Gastrocnemius medialis (tissue), 4 donors: ENCODE results near the gene RANBP17. TPM values are rescaled to one million over a fixed set of nuclear protein-coding genes. Genes with fewer than 3 reads are reported as not detected.

Experiments
- ATAC-seq, 2 donors: fragments of 150-250 bp; one replicate each; pipeline ENCODE4 v1.9.1; 2016
- DNase-seq, 2 donors: peaks; one replicate each; pipeline ENCODE4 v3.0.0-alpha.2; 2019
- H3K27ac ChIP-seq, 4 donors: fragments of 200-600 bp; sonication (generic); 1 replicate in 1 of 4; 2 replicates in 3 of 4; pipeline ENCODE4 v1.5.1; 2016 to 2018; ENCODE audit warnings: mild to moderate bottlenecking in 2 of 4, moderate library complexity in 1 of 4
- H3K27me3 ChIP-seq, 3 donors: fragments of 200-600 bp; sonication (generic) in 2 of 3; 1 replicate in 1 of 3; 2 replicates in 2 of 3; pipeline versions ENCODE4 v1.5.1 to v1.6.0; 2016 to 2019; ENCODE audit warnings: mild to moderate bottlenecking in 1 of 3, moderate library complexity in 1 of 3
- H3K36me3 ChIP-seq, 2 donors: fragments of 200-600 bp; sonication (generic) in 1 of 2; one replicate each; pipeline ENCODE4 v1.5.1; 2017 to 2018
- H3K4me1 ChIP-seq, 2 donors: fragments of 200-600 bp; sonication (generic) in 1 of 2; one replicate each; pipeline ENCODE4 v1.5.1; 2016 to 2017; ENCODE audit warnings: mild to moderate bottlenecking in 2 of 2
- H3K4me3 ChIP-seq, 4 donors: fragments of 200-600 bp; sonication (generic) in 3 of 4; 1 replicate in 1 of 4; 2 replicates in 3 of 4; pipeline ENCODE4 v1.5.1; 2016 to 2019; ENCODE audit warnings: mild to moderate bottlenecking in 2 of 4
- H3K9me3 ChIP-seq, 3 donors: fragments of 200-600 bp; sonication (generic) in 2 of 3; 1 replicate in 1 of 3; 2 replicates in 2 of 3; pipeline ENCODE4 v1.5.1; 2016 to 2019
- CTCF ChIP-seq, 5 experiments: fragments of 450-650 bp in 3 of 5; fragments of 200-600 bp in 2 of 5; sonication (generic) in 2 of 5; IDR thresholded peaks in 4 of 5; conservative IDR thresholded peaks in 1 of 5; 1 replicate in 4 of 5; 2 replicates in 1 of 5; pipeline ENCODE4 v1.5.1; 2016 to 2019; ENCODE audit warnings: antibody characterized with exemption in 5 of 5, mild to moderate bottlenecking in 3 of 5, moderate library complexity in 3 of 5
- POLR2A ChIP-seq, 2 donors: fragments of 450-650 bp; IDR thresholded peaks; one replicate each; pipeline ENCODE4 v1.6.1; 2017; ENCODE audit warnings: antibody characterized with exemption in 2 of 2, mild to moderate bottlenecking in 2 of 2, moderate library complexity in 2 of 2
- in situ Hi-C, 4 donors: fragments of 200-750 bp; cut with MboI; loops; one replicate each; pipeline versions ENCODE4 v1.15.0 to v1.8.0; 2017; ENCODE audit warnings: low sequenced_read_pairs in 4 of 4
- intact Hi-C: fragments of 100-400 bp; cut with DNase I; formaldehyde crosslinking; loops from one replicate; pipeline ENCODE4 v1.15.1; 2023; ENCODE audit warnings: low total_unique reads
- total RNA-seq, 4 donors: library from RNA; depleted of rRNA; stranded (reverse); fragments of >200 nt; gene quantifications; one replicate each; pipeline versions ENCODE4 v1.1.0 to v1.2.3, GENCODE V29; 2016

The RANBP17 gene
- total RNA-seq, 4 donors from 2014 or later: 1.1 to 3.2 TPM; not detected in 2

GRCh38 chr5:171335616-171336015 is 473.8 kb downstream of the RANBP17 start:
- in situ Hi-C loops: loop anchor here in 3 of 4 donors (10.0 to 25.0 kb wide), 3 partner anchors 131 to 898 kb away; no protein-coding TSS in a partner anchor

GRCh38 chr5:171336521-171337209 is 474.8 kb downstream of the RANBP17 start:
- ATAC-seq (no peak), DNase-seq (no peak)
- H3K4me1 ChIP-seq: no peaks in the 10 kb centered on the region
- in situ Hi-C loops (loop anchor here in 3 of 4 donors (10.0 to 25.0 kb wide), 3 partner anchors 132 to 899 kb away; no protein-coding TSS in a partner anchor), intact Hi-C loops (loop anchor here (2.0 kb wide), 1 partner anchor 130 kb away; no protein-coding TSS in a partner anchor)
- peak in 3 of 5 experiments; percentile 12 to 41 (median 32) for TF ChIP-seq CTCF (IDR thresholded peaks at IDR 0.05 in 4 of 5, conservative IDR thresholded peaks at IDR 0.05 in 1 of 5)
- TF ChIP-seq POLR2A (IDR thresholded peaks at IDR 0.05): no peak
- no peak overlapping the region for H3K27ac ChIP-seq
- no peaks in the 10 kb centered on the region for H3K9me3 ChIP-seq
- peak overlapping the region in 3 of 4 donors; percentile 23 to 51 (median 44) for H3K4me3 ChIP-seq
- H3K27me3 ChIP-seq: peaks cover 14 to 48% (median 37%) of the 10 kb centered on the region in 3 donors
- no peaks in the 10 kb centered on the region for H3K36me3 ChIP-seq

More at GRCh38 chr5:171335616-171336015, 473.8 kb downstream of the RANBP17 start:
- Histone ChIP-seq H3K9me3 (no peaks in the 10 kb centered on the region), H3K27me3 (peaks cover 14 to 46% (median 43%) of the 10 kb centered on the region in 3 donors), H3K4me3 (no peak overlapping the region), H3K36me3 (no peaks in the 10 kb centered on the region), H3K4me1 (no peaks in the 10 kb centered on the region), H3K27ac (no peak overlapping the region)
- intact Hi-C loops: loop anchor here (2.0 kb wide), 1 partner anchor 129 kb away; no protein-coding TSS in a partner anchor
- no peak for TF ChIP-seq CTCF (IDR thresholded peaks at IDR 0.05 in 4 of 5, conservative IDR thresholded peaks at IDR 0.05 in 1 of 5)
- TF ChIP-seq POLR2A (IDR thresholded peaks at IDR 0.05): no peak
- no peak for DNase-seq
- no peak for ATAC-seq

- TF ChIP-seq CTCF (IDR thresholded peaks at IDR 0.05 in 4 of 5, conservative IDR thresholded peaks at IDR 0.05 in 1 of 5) (no peak), POLR2A (IDR thresholded peaks at IDR 0.05) (no peak)
- H3K9me3 ChIP-seq: no peaks in the 10 kb centered on the region
- no peak for DNase-seq
- H3K4me1 ChIP-seq: no peaks in the 10 kb centered on the region
- no peak for ATAC-seq
- in situ Hi-C loops: loop anchor here in 3 of 4 donors (10.0 to 25.0 kb wide), 3 partner anchors 132 to 900 kb away; no protein-coding TSS in a partner anchor
- H3K27ac ChIP-seq: no peak overlapping the region
- peak overlapping the region in 3 of 4 donors; percentile 23 to 51 (median 44) for H3K4me3 ChIP-seq
- peaks cover 14 to 45% (median 32%) of the 10 kb centered on the region in 3 donors for H3K27me3 ChIP-seq
- no peaks in the 10 kb centered on the region for H3K36me3 ChIP-seq
- intact Hi-C loops: loop anchor here (2.0 kb wide), 1 partner anchor 130 kb away; no protein-coding TSS in a partner anchor
Observed at GRCh38 chr5:171337210-171337569, 475.4 kb downstream of the RANBP17 start.

- ATAC-seq (no peak), DNase-seq (no peak)
- no peaks in the 10 kb centered on the region for H3K36me3 ChIP-seq
- in situ Hi-C loops (loop anchor here in 3 of 4 donors (25.0 kb wide), 2 partner anchors 603 to 903 kb away; no protein-coding TSS in a partner anchor), intact Hi-C loops (no loop called here)
- H3K27me3 ChIP-seq: peaks cover 6 to 27% (median 21%) of the 10 kb centered on the region in 3 donors
- H3K9me3 ChIP-seq: no peaks in the 10 kb centered on the region
- H3K4me3 ChIP-seq: no peak overlapping the region
- TF ChIP-seq POLR2A (IDR thresholded peaks at IDR 0.05): no peak
- no peak for TF ChIP-seq CTCF (IDR thresholded peaks at IDR 0.05 in 4 of 5, conservative IDR thresholded peaks at IDR 0.05 in 1 of 5)
- no peaks in the 10 kb centered on the region for H3K4me1 ChIP-seq
- H3K27ac ChIP-seq: no peak overlapping the region
Observed at GRCh38 chr5:171340042-171340441, 478.2 kb downstream of the RANBP17 start.
